Measurements from ENCODE around the gene CAPN15.

The CAPN15 gene

GRCh38 chr16:566475-567372 lies 39.2 kb downstream of the CAPN15 start, which contains the start of gene NHLRC4:
NHLRC4 (plus strand) TSS chr16:567005; CDS start chr16:568048, 1,043 bp downstream.
- no peak within 1 kb of the TSS for H3K4me3 ChIP-seq (ENCODE audit: low read depth, low read length)

GRCh38 chr16:567373-568256 lies 40.1 kb downstream of the CAPN15 start:
- TF ChIP-seq CTCF (IDR thresholded peaks at IDR 0.05; ENCODE audit: low read depth, low read length, missing control alignments), result no peak
- Histone ChIP-seq H3K27ac (no peak overlapping the region), H3K27me3 (replicated peaks) (no peaks in the 10 kb centered on the region), H3K36me3 (replicated peaks) (no peaks in the 10 kb centered on the region), H3K4me3 (ENCODE audit: low read depth, low read length) (no peak overlapping the region)
- in situ Hi-C loops (cut with HindIII; ENCODE audit: low pct_ligation_motif_present, low sequenced_read_pairs), result no loop called here
- DNase-seq, result no peak

More at GRCh38 chr16:566475-567372, 39.2 kb downstream of the CAPN15 start, which contains the start of gene NHLRC4:
- DNase-seq, result peak; percentile 56
- TF ChIP-seq CTCF (IDR thresholded peaks at IDR 0.05; ENCODE audit: low read depth, low read length, missing control alignments), result no peak
- in situ Hi-C loops (cut with HindIII; ENCODE audit: low pct_ligation_motif_present, low sequenced_read_pairs), result no loop called here
- Histone ChIP-seq H3K36me3 (replicated peaks) (no peaks in the 10 kb centered on the region), H3K27ac (no peak within 1 kb of the TSS), H3K27me3 (replicated peaks) (peaks cover 5% of the 10 kb centered on the region)

GRCh38 chr16:568401-569258 lies 41.1 kb downstream of the CAPN15 start:
- H3K36me3 ChIP-seq (replicated peaks), result no peaks in the 10 kb centered on the region
- in situ Hi-C loops (cut with HindIII; ENCODE audit: low pct_ligation_motif_present, low sequenced_read_pairs), result no loop called here
- no peak for DNase-seq
- H3K27me3 ChIP-seq (replicated peaks), result no peaks in the 10 kb centered on the region
- H3K27ac ChIP-seq, result no peak overlapping the region
- no peak for TF ChIP-seq CTCF (IDR thresholded peaks at IDR 0.05; ENCODE audit: low read depth, low read length, missing control alignments)
- H3K4me3 ChIP-seq (ENCODE audit: low read depth, low read length), result no peak overlapping the region

GRCh38 chr16:569445-570254 lies 42.1 kb downstream of the CAPN15 start, which contains the start of gene PIGQ:
PIGQ (plus strand) TSS chr16:569968; CDS start chr16:574075, 4,107 bp downstream.
- no peak for DNase-seq
- in situ Hi-C loops (cut with HindIII; ENCODE audit: low pct_ligation_motif_present, low sequenced_read_pairs), result no loop called here
- no peak for TF ChIP-seq CTCF (IDR thresholded peaks at IDR 0.05; ENCODE audit: low read depth, low read length, missing control alignments)
- Histone ChIP-seq H3K27me3 (replicated peaks) (no peaks in the 10 kb centered on the region), H3K27ac (peak within 1 kb of the TSS; percentile 53), H3K4me3 (ENCODE audit: low read depth, low read length) (peak within 1 kb of the TSS; percentile 77), H3K36me3 (replicated peaks) (peaks cover 4% of the 10 kb centered on the region)
